Psoas muscle (tissue), 8 donors: Measurements from ENCODE around the gene PEX16. TPM values are rescaled to one million over a fixed set of nuclear protein-coding genes. Genes with fewer than 3 reads are reported as not detected.

Experiments used
- ATAC-seq, 4 donors: fragments of 200-7000 bp; cut with Tn5 transposase; one replicate each; pipeline ENCODE4 v1.9.1; 2020; ENCODE audit warnings: moderate library complexity in 3 of 4, mild to moderate bottlenecking in 2 of 4
- DNase-seq, 2 donors: peaks; one replicate each; pipeline ENCODE4 v3.0.0-alpha.2; 2020
- H3K27ac ChIP-seq: fragments of 200-600 bp; one replicate; pipeline ENCODE4 v1.8.0; 2022
- H3K27me3 ChIP-seq, 3 donors: fragments of 200-600 bp in 1 of 3; one replicate each; pipeline versions ENCODE4 v1.6.1 to v1.8.0; 2013 to 2022; ENCODE audit warnings: low read length in 2 of 3, mild to moderate bottlenecking in 2 of 3, moderate library complexity in 1 of 3; ENCODE audit not compliant: insufficient read depth in 3 of 3
- H3K36me3 ChIP-seq, 2 donors: fragments of 200-600 bp in 1 of 2; one replicate each; pipeline versions ENCODE4 v1.6.1 to v1.8.0; 2013 to 2022; ENCODE audit warnings: low read depth in 1 of 2, mild to moderate bottlenecking in 1 of 2, moderate library complexity in 1 of 2; ENCODE audit not compliant: insufficient read depth in 1 of 2
- H3K4me1 ChIP-seq: fragments of 200-600 bp; one replicate; pipeline ENCODE4 v1.8.0; 2022
- H3K4me3 ChIP-seq: fragments of 200-600 bp; one replicate; pipeline ENCODE4 v1.8.0; 2022; ENCODE audit warnings: mild to moderate bottlenecking
- H3K9me3 ChIP-seq: fragments of 200-600 bp; one replicate; pipeline ENCODE4 v1.8.0; 2022
- CTCF ChIP-seq: fragments of 200-600 bp; IDR thresholded peaks from one replicate; pipeline ENCODE4 v1.8.0; 2022; ENCODE audit warnings: antibody characterized with exemption
- WGBS, 3 donors: extraction: QIAGEN DNeasy Blood & Tissue Kit; methylation state at CpG; one replicate each; pipeline versions ENCODE4 v1.1.6 to v1.1.7; 2013; 5-methylcytosine and 5-hydroxymethylcytosine counted together
- intact Hi-C, 2 donors: fragments of 100-400 bp; cut with DNase I; formaldehyde crosslinking; loops; one replicate each; pipeline versions ENCODE4 v1.11.0 to v1.14.2; 2022
- polyA plus RNA-seq, 3 donors: library from polyadenylated mRNA; stranded (reverse); fragments of 200-250 nt; gene quantifications; one replicate each; pipeline ENCODE4 v1.2.3, GENCODE V29; 2013
- total RNA-seq, 4 donors: library from RNA; stranded (reverse); fragmentation: NEBNext Ultra II Directional in 2 of 4; extraction: Animal tissue kit (Norgen Biotek cat#: 25700) in 2 of 4; gene quantifications; one replicate each; pipeline versions ENCODE4 v1.2.1 to v1.2.4, GENCODE V29; 2021 to 2023
- donor health status: healthy with polysubstance abuse.
- donor health status: DM: no; HTN: no; CAD: no; lungs with moderate emphysema.
- donor health status: Bipolar disorder and iron deficiency.
- donor health status: healthy.
- donor health status: DM: yes; HTN: yes; CAD: no.
- donor health status: DM: no; HTN: no; CAD: no.
- donor health status: DM: no; HTN: no; CAD: no.
- donor health status: DM: yes; HTN: yes; CAD: no.

The PEX16 gene
- total and polyA plus RNA-seq, 7 donors = 12.1 to 23.5 (median 19.7) TPM

GRCh38 chr11:45870706-45871105 is 47.0 kb downstream of the PEX16 start:
- TF ChIP-seq CTCF = no peak
- intact Hi-C loops = loop anchor here (5.0 to 10.0 kb wide), 3 partner anchors 47 to 234 kb away; partner anchors contain the start of gene PEX16 (in 1 of the 2)
- Histone ChIP-seq H3K9me3 (no peaks in the 10 kb centered on the region), H3K27ac (no peak overlapping the region), H3K36me3 (peaks cover 10 to 100% of the 10 kb centered on the region in 2 donors), H3K27me3 (no peaks in the 10 kb centered on the region), H3K4me3 (no peak overlapping the region), H3K4me1 (no peaks in the 10 kb centered on the region)
- ATAC-seq (no peak), DNase-seq (no peak)
- WGBS, 3 donors = 66 to 77% (median 73%) methylated on average over 4 of the region's 4 CpGs

GRCh38 chr11:45869551-45869950 is 48.1 kb downstream of the PEX16 start:
- no peaks in the 10 kb centered on the region for H3K4me1 ChIP-seq
- TF ChIP-seq CTCF = no peak
- 79 to 89% (median 81%) methylated on average over 12 of the region's 12 CpGs for WGBS, 3 donors
- H3K4me3 ChIP-seq = no peak overlapping the region
- ATAC-seq = no peak
- no peak for DNase-seq
- no peak overlapping the region for H3K27ac ChIP-seq
- intact Hi-C loops = loop anchor here in 1 of 2 donors (10.0 kb wide), 1 partner anchor 45 kb away; the partner anchor contains the start of gene PEX16
- H3K36me3 ChIP-seq = peaks cover 13 to 100% of the 10 kb centered on the region in 2 donors
- H3K9me3 ChIP-seq = no peaks in the 10 kb centered on the region
- H3K27me3 ChIP-seq = no peaks in the 10 kb centered on the region

DNA sequence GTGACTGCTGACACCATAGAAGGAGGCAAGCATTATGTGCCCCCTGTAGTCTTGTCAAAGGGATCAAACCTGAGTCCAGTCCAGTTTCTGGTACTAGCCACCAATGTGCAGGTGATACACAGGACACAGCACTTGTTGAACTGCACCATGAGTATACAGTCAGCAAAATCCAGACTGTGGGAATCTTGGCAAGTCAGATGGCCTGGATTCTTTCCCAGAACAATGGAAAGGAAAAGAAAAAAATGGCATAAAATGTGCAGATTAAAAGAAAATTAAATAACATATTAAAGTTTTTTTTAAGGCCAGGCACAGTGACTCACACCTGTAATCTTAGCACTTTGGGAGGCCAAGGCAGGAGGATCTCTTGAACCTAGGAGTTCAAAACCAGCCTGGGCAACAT is 53.6 kb downstream of the PEX16 start:
- H3K36me3 ChIP-seq = peaks cover 5 to 84% of the 10 kb centered on the region in 2 donors
- peaks cover 29% of the 10 kb centered on the region for H3K4me1 ChIP-seq
- H3K27ac ChIP-seq = no peak overlapping the region
- intact Hi-C loops = loop anchor here in 1 of 2 donors (10.0 kb wide), 1 partner anchor 51 kb away; the partner anchor contains the start of gene PEX16
- ATAC-seq = no peak
- no peak for DNase-seq
- no peak for TF ChIP-seq CTCF
- H3K27me3 ChIP-seq = no peaks in the 10 kb centered on the region
- H3K4me3 ChIP-seq = no peak overlapping the region
- H3K9me3 ChIP-seq = no peaks in the 10 kb centered on the region

- H3K27me3 ChIP-seq = no peaks in the 10 kb centered on the region
- intact Hi-C loops = loop anchor here in 1 of 2 donors (10.0 kb wide), 1 partner anchor 54 kb away; the partner anchor contains the start of gene PEX16
- peaks cover 57% of the 10 kb centered on the region for H3K4me1 ChIP-seq
- no peaks in the 10 kb centered on the region for H3K9me3 ChIP-seq
- no peak for TF ChIP-seq CTCF
- peak overlapping the region; percentile 7 for H3K4me3 ChIP-seq
- WGBS, 3 donors = 44 to 57% (median 50%) methylated on average over 10 of the region's 10 CpGs
- peaks cover 5 to 69% of the 10 kb centered on the region in 2 donors for H3K36me3 ChIP-seq
- H3K27ac ChIP-seq = peak overlapping the region; percentile 84
- peak; percentile 53 to 69 (median 60) for ATAC-seq
- DNase-seq = no peak
Measured at GRCh38 chr11:45860764-45861510, 56.7 kb downstream of the PEX16 start.
